Ectodermal cell (in vitro differentiated cells): ENCODE measurements around the gene MDM1.

Source experiments
- H3K27ac ChIP-seq: 2 replicates; pipeline ENCODE4 v1.7.0; 2013; ENCODE audit warnings: mild to moderate bottlenecking, low read depth, low read length; ENCODE audit not compliant: insufficient read depth, poor library complexity, severe bottlenecking
- H3K27me3 ChIP-seq: 2 replicates; pipeline ENCODE4 v1.7.0; 2013; ENCODE audit warnings: mild to moderate bottlenecking, low read length; ENCODE audit not compliant: insufficient read depth, control insufficient read depth, poor library complexity, severe bottlenecking
- H3K36me3 ChIP-seq: one replicate; pipeline ENCODE4 v1.7.0; 2013; ENCODE audit warnings: low read length; ENCODE audit not compliant: control insufficient read depth, insufficient read depth
- H3K4me1 ChIP-seq: one replicate; pipeline ENCODE4 v1.7.0; 2013; ENCODE audit warnings: low read length; ENCODE audit not compliant: control insufficient read depth, insufficient read depth
- H3K4me3 ChIP-seq: 2 replicates; pipeline ENCODE4 v1.7.0; 2013; ENCODE audit warnings: low read depth, low read length, control low read depth; ENCODE audit not compliant: insufficient read depth
- H3K9me3 ChIP-seq: 2 replicates; pipeline ENCODE4 v1.7.0; 2013; ENCODE audit warnings: mild to moderate bottlenecking, low read length, moderate library complexity; ENCODE audit not compliant: control insufficient read depth
- WGBS, 2 experiments: methylation state at CpG; one replicate each; pipeline ENCODE4 v1.1.7; 2013; ENCODE audit warnings: missing lambda C conversion rate in 2 of 2; 5-methylcytosine and 5-hydroxymethylcytosine counted together

Gene MDM1

GRCh38 chr12:68294251-68294650, 37.9 kb downstream of the MDM1 start:
- Histone ChIP-seq H3K36me3 (no peaks in the 10 kb centered on the region), H3K4me1 (no peaks in the 10 kb centered on the region), H3K27ac (no peak overlapping the region), H3K9me3 (no peaks in the 10 kb centered on the region), H3K4me3 (no peak overlapping the region), H3K27me3 (no peaks in the 10 kb centered on the region)
- WGBS, 2 experiments: 92 to 100% methylated on average over 1 to 2 of the region's 2 CpGs

GRCh38 chr12:68293347-68293746, 38.8 kb downstream of the MDM1 start:
- Histone ChIP-seq H3K27ac (no peak overlapping the region), H3K4me3 (no peak overlapping the region), H3K9me3 (no peaks in the 10 kb centered on the region), H3K4me1 (no peaks in the 10 kb centered on the region), H3K36me3 (no peaks in the 10 kb centered on the region), H3K27me3 (no peaks in the 10 kb centered on the region)

- no peaks in the 10 kb centered on the region for H3K4me1 ChIP-seq
- H3K27ac ChIP-seq: no peak overlapping the region
- H3K27me3 ChIP-seq: no peaks in the 10 kb centered on the region
- no peak overlapping the region for H3K4me3 ChIP-seq
- 93 to 96% methylated on average over 7 to 8 of the region's 9 CpGs for WGBS, 2 experiments
- no peaks in the 10 kb centered on the region for H3K9me3 ChIP-seq
- no peaks in the 10 kb centered on the region for H3K36me3 ChIP-seq
Measured at GRCh38 chr12:68292151-68292943, 39.8 kb downstream of the MDM1 start.

GRCh38 chr12:68291396-68292036, 40.6 kb downstream of the MDM1 start:
- no peak overlapping the region for H3K4me3 ChIP-seq
- no peaks in the 10 kb centered on the region for H3K36me3 ChIP-seq
- WGBS, 2 experiments: 93 to 97% methylated on average over 4 of the region's 4 CpGs
- no peak overlapping the region for H3K27ac ChIP-seq
- no peaks in the 10 kb centered on the region for H3K4me1 ChIP-seq
- no peaks in the 10 kb centered on the region for H3K27me3 ChIP-seq
- H3K9me3 ChIP-seq: no peaks in the 10 kb centered on the region

GRCh38 chr12:68290126-68290525, 42.0 kb downstream of the MDM1 start:
- Histone ChIP-seq H3K9me3 (no peaks in the 10 kb centered on the region), H3K36me3 (no peaks in the 10 kb centered on the region), H3K27ac (no peak overlapping the region), H3K4me1 (no peaks in the 10 kb centered on the region), H3K4me3 (no peak overlapping the region), H3K27me3 (no peaks in the 10 kb centered on the region)
- 95% methylated on average over 6 of the region's 6 CpGs for WGBS, 2 experiments

GRCh38 chr12:68287106-68287505, 45.1 kb downstream of the MDM1 start:
- H3K9me3 ChIP-seq: no peaks in the 10 kb centered on the region
- no peaks in the 10 kb centered on the region for H3K27me3 ChIP-seq
- H3K27ac ChIP-seq: no peak overlapping the region
- no peak overlapping the region for H3K4me3 ChIP-seq
- H3K4me1 ChIP-seq: no peaks in the 10 kb centered on the region
- H3K36me3 ChIP-seq: no peaks in the 10 kb centered on the region
- WGBS, 2 experiments: 99 to 100% methylated on average over 4 to 5 of the region's 5 CpGs

GRCh38 chr12:68286396-68286795, 45.8 kb downstream of the MDM1 start:
- WGBS, 2 experiments: 87 to 94% methylated on average over 4 of the region's 4 CpGs
- Histone ChIP-seq H3K27me3 (no peaks in the 10 kb centered on the region), H3K36me3 (no peaks in the 10 kb centered on the region), H3K27ac (no peak overlapping the region), H3K4me3 (no peak overlapping the region), H3K9me3 (no peaks in the 10 kb centered on the region), H3K4me1 (no peaks in the 10 kb centered on the region)

GRCh38 chr12:68285541-68285940, 46.6 kb downstream of the MDM1 start:
- WGBS, 2 experiments: 94% methylated on average over 3 of the region's 3 CpGs
- Histone ChIP-seq H3K4me1 (no peaks in the 10 kb centered on the region), H3K4me3 (no peak overlapping the region)

GRCh38 chr12:68281322-68282077, 50.7 kb downstream of the MDM1 start:
- peaks cover 4% of the 10 kb centered on the region for H3K4me1 ChIP-seq
- no peaks in the 10 kb centered on the region for H3K36me3 ChIP-seq
- no peaks in the 10 kb centered on the region for H3K9me3 ChIP-seq
- no peak overlapping the region for H3K27ac ChIP-seq
- H3K27me3 ChIP-seq: no peaks in the 10 kb centered on the region
- no peak overlapping the region for H3K4me3 ChIP-seq
- 90 to 95% methylated on average over 3 to 4 of the region's 4 CpGs for WGBS, 2 experiments

More at GRCh38 chr12:68285541-68285940, 46.6 kb downstream of the MDM1 start:
- no peaks in the 10 kb centered on the region for H3K27me3 ChIP-seq
- no peaks in the 10 kb centered on the region for H3K9me3 ChIP-seq
- no peaks in the 10 kb centered on the region for H3K36me3 ChIP-seq
- H3K27ac ChIP-seq: no peak overlapping the region

- Histone ChIP-seq H3K4me1 (peaks cover 4% of the 10 kb centered on the region), H3K27ac (no peak overlapping the region), H3K9me3 (no peaks in the 10 kb centered on the region), H3K4me3 (no peak overlapping the region), H3K27me3 (no peaks in the 10 kb centered on the region), H3K36me3 (no peaks in the 10 kb centered on the region)
- 94 to 97% methylated on average over 2 of the region's 2 CpGs for WGBS, 2 experiments
Measured at GRCh38 chr12:68280240-68280639, 51.9 kb downstream of the MDM1 start.
